Measurements from ENCODE around the gene CMKLR1. TPM values are rescaled to one million over a fixed set of nuclear protein-coding genes. Genes with fewer than 3 reads are reported as not detected.

Gene CMKLR1
- total and polyA plus RNA-seq, 10 of the 15 experiments (the other 5 are each of a cell fraction or from before 2014, with no cell fraction given) = 13.8 to 52.3 (median 26.2) TPM

- H3K27ac ChIP-seq (ENCODE audit: control insufficient read depth, insufficient read depth) = no peak overlapping the region
- CTCF ChIA-PET = interaction anchor here (1.2 kb wide), 1 partner anchor 14 kb away, joined by 3 read pairs; no protein-coding TSS in a partner anchor
- H3K4me3 ChIP-seq = no peak overlapping the region
- no peak for ATAC-seq
- no peaks in the 10 kb centered on the region for H4K20me1 ChIP-seq (ENCODE audit: control insufficient read depth, insufficient read depth)
- RAD21 ChIA-PET (ENCODE audit: unreplicated experiment) = interaction anchor here (0.9 kb wide), 1 partner anchor 67 kb away, joined by 4 read pairs; no protein-coding TSS in a partner anchor
- no peaks in the 10 kb centered on the region for H3K79me2 ChIP-seq (ENCODE audit: control insufficient read depth, insufficient read depth, low read length)
- H2AFZ ChIP-seq (ENCODE audit: control insufficient read depth, low read depth, low read length) = no peak overlapping the region
- no peaks in the 10 kb centered on the region for H3K4me1 ChIP-seq (ENCODE audit: control insufficient read depth, insufficient read depth, low read length)
- no peak overlapping the region for H3K4me2 ChIP-seq (ENCODE audit: control insufficient read depth, insufficient read depth)
- intact Hi-C loops (cut with micrococcal nuclease; ENCODE audit: unreplicated experiment) (no loop called here), in situ Hi-C loops (cut with MboI) (no loop called here)
- POLR2A ChIA-PET = no interaction called here
- SMC1A ChIA-PET (ENCODE audit: uncharacterized antibody, unreplicated experiment) = no interaction called here
- no TSS peak for BruUV-seq (replicated peaks)
- no peak for FAIRE-seq
- H3K27me3 ChIP-seq (replicated peaks in 1 of 2; ENCODE audit: control insufficient read depth in 2 of 2, insufficient read depth in 2 of 2, low read length in 1 of 2) = no peaks in the 10 kb centered on the region
- H3K9me3 ChIP-seq (replicated peaks; ENCODE audit: control insufficient read depth, insufficient read depth, low read length) = peaks cover 2% of the 10 kb centered on the region; the same call in 2 of the 3 replicates
- no peak overlapping the region for H3K9ac ChIP-seq (ENCODE audit: control insufficient read depth, insufficient read depth, low read length)
- TF ChIP-seq CREB1 (IDR thresholded peaks at IDR 0.05; ENCODE audit: low read depth) = no peak
- no peak for TF ChIP-seq SMAD5 (IDR thresholded peaks at IDR 0.05; ENCODE audit: low read depth)
- no peak for TF ChIP-seq TCF3 (IDR thresholded peaks at IDR 0.05; ENCODE audit: borderline replicate concordance, insufficient read depth, low read depth, low read length)
- no peak for TF ChIP-seq ZNF217 (IDR thresholded peaks at IDR 0.05)
- no peak for TF ChIP-seq SIX5 (IDR thresholded peaks at IDR 0.05; ENCODE audit: low read depth, low read length, severe bottlenecking)
- TF ChIP-seq, protein P1, sequence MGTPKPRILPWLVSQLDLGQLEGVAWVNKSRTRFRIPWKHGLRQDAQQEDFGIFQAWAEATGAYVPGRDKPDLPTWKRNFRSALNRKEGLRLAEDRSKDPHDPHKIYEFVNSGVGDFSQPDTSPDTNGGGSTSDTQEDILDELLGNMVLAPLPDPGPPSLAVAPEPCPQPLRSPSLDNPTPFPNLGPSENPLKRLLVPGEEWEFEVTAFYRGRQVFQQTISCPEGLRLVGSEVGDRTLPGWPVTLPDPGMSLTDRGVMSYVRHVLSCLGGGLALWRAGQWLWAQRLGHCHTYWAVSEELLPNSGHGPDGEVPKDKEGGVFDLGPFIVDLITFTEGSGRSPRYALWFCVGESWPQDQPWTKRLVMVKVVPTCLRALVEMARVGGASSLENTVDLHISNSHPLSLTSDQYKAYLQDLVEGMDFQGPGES (IDR thresholded peaks at IDR 0.05) = no peak
- no peak for TF ChIP-seq ZNF622 (IDR thresholded peaks at IDR 0.05)
- TF ChIP-seq SRF (IDR thresholded peaks at IDR 0.05; ENCODE audit: low read depth in 2 of 2, low read length in 2 of 2) = no peak
- TF ChIP-seq CHD4 (IDR thresholded peaks at IDR 0.05) = no peak
- DNase-seq (ENCODE audit: low read depth, low spot score) = no peak
- H3K36me3 ChIP-seq (ENCODE audit: control insufficient read depth in 2 of 2, insufficient read depth in 2 of 2, low read length in 1 of 2) = no peaks in the 10 kb centered on the region
These were observed 41.3 kb upstream of the CMKLR1 start for GRCh38 chr12:108380382-108380781.
